ENCODE results near the gene STAC3. TPM values are rescaled to one million over a fixed set of nuclear protein-coding genes. Genes with fewer than 3 reads are reported as not detected.
"Not testable (repeated sequence)": the region's sequence is repeated elsewhere in the genome, so short reads cannot be mapped to it uniquely, and the experiment has no call there.

Gene STAC3
- total and polyA plus RNA-seq, 8 donors, result 2.9 to 5.1 (median 3.4) TPM

- intact Hi-C loops (cut with DNase I), result no loop called here
- no peak for ATAC-seq
- no peak overlapping the region for H3K27ac ChIP-seq
- peaks cover 3 to 9% of the 10 kb centered on the region in 2 donors for H3K4me1 ChIP-seq
- no peak for TF ChIP-seq CTCF (IDR thresholded peaks at IDR 0.05)
- no peak for DNase-seq
- no peaks in the 10 kb centered on the region for H3K9me3 ChIP-seq
- no peaks in the 10 kb centered on the region for H3K27me3 ChIP-seq
- H3K36me3 ChIP-seq, result peaks cover 0 to 91% of the 10 kb centered on the region in 2 donors
- no peak overlapping the region for H3K4me3 ChIP-seq
Observed at GRCh38 chr12:57278465-57279381, 27.7 kb upstream of the STAC3 start.

- Histone ChIP-seq H3K27me3 (no peaks in the 10 kb centered on the region), H3K27ac (no peak overlapping the region), H3K9me3 (no peaks in the 10 kb centered on the region), H3K4me3 (no peak overlapping the region), H3K4me1 (peaks cover 3 to 9% of the 10 kb centered on the region in 2 donors), H3K36me3 (peaks cover 0 to 86% of the 10 kb centered on the region in 2 donors)
- intact Hi-C loops (cut with DNase I), result no loop called here
- peak; percentile 30 for ATAC-seq
- TF ChIP-seq CTCF (IDR thresholded peaks at IDR 0.05), result no peak
- no peak for DNase-seq
Observed at GRCh38 chr12:57276935-57277563, 26.1 kb upstream of the STAC3 start.

- H3K4me1 ChIP-seq; DNase-seq; H3K4me3 ChIP-seq; ATAC-seq; H3K27ac ChIP-seq; H3K27me3 ChIP-seq; intact Hi-C loops (cut with DNase I); H3K9me3 ChIP-seq: not testable (repeated sequence)
- peaks cover 0 to 86% of the 10 kb centered on the region in 2 donors for H3K36me3 ChIP-seq
Observed at GRCh38 chr12:57276233-57276632, 25.2 kb upstream of the STAC3 start.

- Histone ChIP-seq H3K27ac (no peak overlapping the region), H3K9me3 (no peaks in the 10 kb centered on the region), H3K36me3 (peaks cover 0 to 79% of the 10 kb centered on the region in 2 donors), H3K4me1 (peaks cover 0 to 2% of the 10 kb centered on the region in 2 donors), H3K4me3 (no peak overlapping the region), H3K27me3 (no peaks in the 10 kb centered on the region)
- TF ChIP-seq CTCF (IDR thresholded peaks at IDR 0.05), result no peak
- intact Hi-C loops (cut with DNase I), result no loop called here
- DNase-seq (no peak), ATAC-seq (no peak)
Observed at GRCh38 chr12:57273516-57273915, 22.5 kb upstream of the STAC3 start.

- H3K27ac ChIP-seq, result no peak overlapping the region
- no peak overlapping the region for H3K4me3 ChIP-seq
- H3K27me3 ChIP-seq, result no peaks in the 10 kb centered on the region
- ATAC-seq (peak; percentile 30), DNase-seq (no peak)
- intact Hi-C loops (cut with DNase I), result no loop called here
- H3K9me3 ChIP-seq, result no peaks in the 10 kb centered on the region
- no peak for TF ChIP-seq CTCF (IDR thresholded peaks at IDR 0.05)
- H3K36me3 ChIP-seq, result peaks cover 0 to 79% of the 10 kb centered on the region in 2 donors
- H3K4me1 ChIP-seq, result peaks cover 0 to 8% of the 10 kb centered on the region in 2 donors
Observed at GRCh38 chr12:57272337-57273151, 21.6 kb upstream of the STAC3 start.

All from left lung (tissue), 10 donors.